ENCODE data around the gene SUB1. TPM values are rescaled to one million over a fixed set of nuclear protein-coding genes. Genes with fewer than 3 reads are reported as not detected.

The SUB1 gene
- total RNA-seq, 1 experiment from 2014 or later = 269 TPM

GRCh38 chr5:32612134-32612888, 27.0 kb downstream of the SUB1 start:
- no peak for DNase-seq (ENCODE audit: unreplicated experiment)
- BruUV-seq (replicated peaks) = no TSS peak
- ChIA-PET POLR2A (interaction anchor here (0.6 to 1.0 kb wide), 3 partner anchors 13 to 581 kb away, joined by 3 to 4 read pairs (median 4); no protein-coding TSS in a partner anchor), CTCF (interaction anchor here (0.6 to 5.3 kb wide), 15 partner anchors 11 to 810 kb away, joined by 3 to 53 read pairs (median 3); no protein-coding TSS in a partner anchor)
- Mint-ChIP-seq H3K27ac (ENCODE audit: low read depth, unreplicated experiment) (no peak overlapping the region), H3K4me3 (ENCODE audit: unreplicated experiment) (no peak overlapping the region), H3K27me3 (ENCODE audit: insufficient read depth, unreplicated experiment) (no peaks in the 10 kb centered on the region), H3K9me3 (ENCODE audit: unreplicated experiment) (no peaks in the 10 kb centered on the region), H3K36me3 (ENCODE audit: insufficient read depth, unreplicated experiment) (peaks cover 12% of the 10 kb centered on the region), H3K4me1 (ENCODE audit: insufficient read depth, unreplicated experiment) (peaks cover 9% of the 10 kb centered on the region)
- intact Hi-C loops (cut with micrococcal nuclease) = loop anchor here (10.0 kb wide), 2 partner anchors 572 to 812 kb away; no protein-coding TSS in a partner anchor
- TF ChIP-seq CTCF (IDR thresholded peaks at IDR 0.05; ENCODE audit: unreplicated experiment) = no peak

- POLR2A ChIA-PET = interaction anchor here (0.7 to 1.0 kb wide), 3 partner anchors 14 to 380 kb away, joined by 3 to 4 read pairs (median 3); no protein-coding TSS in a partner anchor
- Mint-ChIP-seq H3K27me3 (ENCODE audit: insufficient read depth, unreplicated experiment) (no peaks in the 10 kb centered on the region), H3K4me3 (ENCODE audit: unreplicated experiment) (no peak overlapping the region), H3K36me3 (ENCODE audit: insufficient read depth, unreplicated experiment) (peaks cover 4% of the 10 kb centered on the region), H3K27ac (ENCODE audit: low read depth, unreplicated experiment) (no peak overlapping the region), H3K9me3 (ENCODE audit: unreplicated experiment) (no peaks in the 10 kb centered on the region), H3K4me1 (ENCODE audit: insufficient read depth, unreplicated experiment) (peaks cover 9% of the 10 kb centered on the region)
- DNase-seq (ENCODE audit: unreplicated experiment) = peak; percentile 84
- CTCF ChIA-PET = interaction anchor here (0.6 to 5.3 kb wide), 25 partner anchors 8 to 809 kb away, joined by 3 to 53 read pairs (median 3); no protein-coding TSS in a partner anchor
- peak; percentile 84 for TF ChIP-seq CTCF (IDR thresholded peaks at IDR 0.05; ENCODE audit: unreplicated experiment)
- BruUV-seq (replicated peaks) = no TSS peak
- intact Hi-C loops (cut with micrococcal nuclease) = loop anchor here (1.0 to 10.0 kb wide), 5 partner anchors 124 to 812 kb away; no protein-coding TSS in a partner anchor
Measured at GRCh38 chr5:32613050-32613672, 27.8 kb downstream of the SUB1 start.

GRCh38 chr5:32615236-32615635, 29.9 kb downstream of the SUB1 start:
- POLR2A ChIA-PET = interaction anchor here (0.6 kb wide), 1 partner anchor 17 kb away, joined by 3 read pairs; no protein-coding TSS in a partner anchor
- Mint-ChIP-seq H3K9me3 (ENCODE audit: unreplicated experiment) (no peaks in the 10 kb centered on the region), H3K36me3 (ENCODE audit: insufficient read depth, unreplicated experiment) (no peaks in the 10 kb centered on the region), H3K27ac (ENCODE audit: low read depth, unreplicated experiment) (no peak overlapping the region), H3K4me1 (ENCODE audit: insufficient read depth, unreplicated experiment) (peaks cover 9% of the 10 kb centered on the region), H3K4me3 (ENCODE audit: unreplicated experiment) (no peak overlapping the region), H3K27me3 (ENCODE audit: insufficient read depth, unreplicated experiment) (no peaks in the 10 kb centered on the region)
- CTCF ChIA-PET = interaction anchor here (1.9 kb wide), 1 partner anchor 126 kb away, joined by 9 read pairs; no protein-coding TSS in a partner anchor
- intact Hi-C loops (cut with micrococcal nuclease) = loop anchor here (10.0 kb wide), 2 partner anchors 570 to 810 kb away; no protein-coding TSS in a partner anchor
- no peak for TF ChIP-seq CTCF (IDR thresholded peaks at IDR 0.05; ENCODE audit: unreplicated experiment)
- DNase-seq (ENCODE audit: unreplicated experiment) = no peak
- BruUV-seq (replicated peaks) = no TSS peak

GRCh38 chr5:32618962-32619361, 33.6 kb downstream of the SUB1 start:
- intact Hi-C loops (cut with micrococcal nuclease) = loop anchor here (10.0 kb wide), 2 partner anchors 566 to 806 kb away; no protein-coding TSS in a partner anchor
- H3K4me3 Mint-ChIP-seq (ENCODE audit: unreplicated experiment) = no peak overlapping the region
- CTCF ChIA-PET = interaction anchor here (1.2 to 1.7 kb wide), 2 partner anchors 8 to 10 kb away, joined by 4 to 7 read pairs; no protein-coding TSS in a partner anchor
- H3K27ac Mint-ChIP-seq (ENCODE audit: low read depth, unreplicated experiment) = no peak overlapping the region
- no TSS peak for BruUV-seq (replicated peaks)
- no peaks in the 10 kb centered on the region for H3K27me3 Mint-ChIP-seq (ENCODE audit: insufficient read depth, unreplicated experiment)
- H3K36me3 Mint-ChIP-seq (ENCODE audit: insufficient read depth, unreplicated experiment) = no peaks in the 10 kb centered on the region
- H3K9me3 Mint-ChIP-seq (ENCODE audit: unreplicated experiment) = no peaks in the 10 kb centered on the region
- H3K4me1 Mint-ChIP-seq (ENCODE audit: insufficient read depth, unreplicated experiment) = no peaks in the 10 kb centered on the region
- POLR2A ChIA-PET = interaction anchor here (1.2 to 1.4 kb wide), 2 partner anchors 9 to 11 kb away, joined by 4 to 6 read pairs; no protein-coding TSS in a partner anchor
- DNase-seq (ENCODE audit: unreplicated experiment) = no peak
- no peak for TF ChIP-seq CTCF (IDR thresholded peaks at IDR 0.05; ENCODE audit: unreplicated experiment)
